22Rv1 (cell line): ENCODE data around the gene CCER1.

Experiments used
- H3K27ac ChIP-seq: fragments of 450-650 bp; 2 replicates; pipeline ENCODE4 v1.5.1; 2017
- CTCF ChIP-seq: fragments of 450-650 bp; IDR thresholded peaks from 2 replicates; pipeline ENCODE4 v1.5.1; 2017; ENCODE audit warnings: mild to moderate bottlenecking
- ZFX ChIP-seq: fragments of 450-650 bp; IDR thresholded peaks from 2 replicates; pipeline ENCODE4 v1.6.1; 2017; ENCODE audit warnings: antibody characterized with exemption, borderline replicate concordance

CCER1 gene

DNA sequence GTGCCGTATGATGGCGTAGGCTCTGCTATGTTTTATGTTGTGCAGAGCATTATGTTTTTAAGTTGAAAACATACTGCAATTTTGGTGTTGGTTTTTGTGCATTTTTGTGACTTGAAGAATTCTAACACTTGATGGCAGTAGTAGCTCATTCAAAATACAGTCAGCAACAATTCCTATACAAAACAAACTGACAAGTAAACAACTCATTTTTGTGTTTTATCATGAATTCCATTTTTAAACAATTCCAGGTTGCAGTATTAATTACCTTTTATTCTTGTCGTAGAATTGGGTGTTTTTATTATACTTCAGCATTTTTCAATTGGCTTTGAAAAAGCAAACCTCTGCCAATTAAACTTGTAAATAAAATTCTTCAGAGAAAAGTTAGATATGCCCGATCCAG is 4.1 kb upstream of the CCER1 start:
- TF ChIP-seq CTCF (no peak), ZFX (no peak)
- no peak overlapping the region for H3K27ac ChIP-seq

DNA sequence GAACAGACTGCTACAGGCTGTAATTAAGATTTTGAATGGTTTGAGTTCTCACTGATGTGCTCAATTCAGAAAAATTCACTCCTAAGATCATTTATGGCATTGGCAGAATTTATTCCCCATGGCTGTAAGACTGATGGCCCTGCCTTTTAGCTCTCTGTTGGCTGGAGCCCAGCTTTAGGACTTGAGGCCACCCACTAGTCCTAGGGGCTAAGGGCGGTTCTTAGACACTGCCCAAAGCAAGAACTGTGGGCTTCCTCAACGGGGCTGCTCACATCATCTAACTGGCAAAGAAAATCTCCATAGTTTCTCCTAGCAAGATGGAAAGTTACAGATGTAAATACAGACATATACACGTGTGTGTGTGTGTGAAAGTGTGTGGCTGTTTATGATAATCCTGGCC is 3.4 kb upstream of the CCER1 start:
- no peak for TF ChIP-seq CTCF
- TF ChIP-seq ZFX = no peak
- H3K27ac ChIP-seq = no peak overlapping the region

DNA sequence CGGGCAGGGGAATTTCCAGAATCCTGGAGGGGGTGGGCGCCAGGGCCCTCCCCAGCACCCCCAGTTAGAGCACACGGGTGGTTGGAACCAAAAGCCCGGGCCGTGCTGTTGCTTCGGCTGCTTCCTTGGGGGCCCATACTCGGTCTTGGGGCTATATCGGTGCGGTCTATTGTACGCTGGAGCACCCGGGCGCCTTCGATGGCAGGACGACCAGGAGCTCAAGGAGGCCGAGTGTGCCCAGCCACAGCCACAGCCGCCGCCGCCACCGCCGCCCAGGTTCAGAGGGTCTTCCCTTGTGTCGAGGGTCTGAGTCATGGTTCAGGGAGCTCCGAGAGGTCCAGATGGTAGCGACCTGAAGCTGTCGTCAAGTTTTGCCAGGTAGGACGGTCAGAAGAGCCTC is 548 bp downstream of the CCER1 start:
- TF ChIP-seq CTCF = no peak
- TF ChIP-seq ZFX = no peak
- H3K27ac ChIP-seq = no peak overlapping the region

DNA sequence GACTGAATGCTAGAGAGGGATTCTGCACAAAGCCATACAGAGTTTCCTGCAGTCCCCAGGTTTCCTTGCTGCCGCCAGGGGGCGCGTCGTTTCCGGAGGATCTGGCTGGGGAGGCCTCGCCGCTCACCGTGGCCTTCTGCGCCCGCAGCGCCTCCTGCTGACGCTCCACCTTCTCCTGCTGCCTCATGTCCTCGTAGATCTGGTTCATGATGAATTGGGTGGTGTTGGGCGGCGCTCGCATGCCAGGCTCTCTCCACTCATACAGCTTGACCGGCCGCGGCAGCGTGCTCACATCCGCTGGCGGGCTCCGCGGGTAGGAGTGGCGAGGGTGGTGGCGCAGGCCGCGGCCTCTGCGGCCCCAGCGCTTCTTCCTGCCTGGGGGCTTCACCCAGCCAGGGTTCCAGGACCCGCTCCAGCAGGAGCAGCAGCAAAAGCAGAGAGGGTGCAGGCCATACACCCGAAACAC is 987 bp downstream of the CCER1 start:
- no peak for TF ChIP-seq ZFX
- peak; percentile 91 for TF ChIP-seq CTCF
- no peak overlapping the region for H3K27ac ChIP-seq

DNA sequence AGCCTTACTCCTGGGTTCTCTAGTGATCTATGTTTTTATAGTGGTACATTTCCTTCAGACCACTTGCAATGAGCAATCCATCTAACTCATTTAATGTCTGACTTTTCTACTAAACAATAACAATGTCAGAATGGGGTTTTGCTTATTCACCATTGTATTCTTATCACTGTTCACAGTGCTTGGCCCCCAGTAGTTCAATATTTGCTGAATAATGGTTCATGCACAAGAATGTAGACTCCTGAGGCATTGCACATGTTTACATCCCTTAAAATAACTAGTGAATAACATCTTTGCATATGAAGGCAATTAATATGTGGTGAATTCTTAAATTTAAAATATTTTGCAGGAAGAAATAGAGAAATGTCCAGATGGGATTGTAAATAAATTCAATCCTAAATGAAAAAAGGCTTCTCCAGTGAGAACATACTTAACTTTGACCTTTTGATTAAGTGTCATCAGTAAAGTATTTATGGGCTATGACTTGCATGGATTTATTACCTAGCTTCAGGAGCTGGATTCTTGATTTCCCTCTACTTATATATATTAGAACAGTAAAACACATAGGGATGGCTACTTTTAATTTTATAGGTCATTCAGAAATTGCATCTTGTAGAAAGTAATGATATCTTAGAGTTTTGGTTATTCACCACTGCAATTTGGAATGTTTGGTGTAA is 3.4 kb downstream of the CCER1 start:
- TF ChIP-seq CTCF (no peak), ZFX (no peak)
- no peak overlapping the region for H3K27ac ChIP-seq

DNA sequence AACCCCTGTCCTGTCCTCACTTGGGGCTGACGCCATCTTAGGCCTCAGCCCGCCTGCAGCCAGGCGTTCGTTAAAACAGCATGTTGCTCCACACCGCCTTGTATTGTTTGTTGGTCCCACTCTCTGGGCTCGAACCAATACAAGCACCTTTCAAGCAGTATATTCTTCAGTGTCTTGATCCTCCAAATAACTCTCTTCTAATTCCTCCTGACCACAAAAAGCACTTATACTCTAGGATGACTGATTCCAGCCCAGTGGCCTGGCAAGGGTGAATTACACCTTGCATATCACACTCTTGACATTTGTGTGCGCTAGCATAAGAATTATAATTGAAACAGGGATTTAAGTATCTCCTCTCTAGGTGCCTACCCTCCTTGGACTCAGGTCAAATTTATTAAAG is 7.1 kb downstream of the CCER1 start:
- TF ChIP-seq CTCF (no peak), ZFX (no peak)

GRCh38 chr12:90945070-90945649 is 9.8 kb downstream of the CCER1 start:
- TF ChIP-seq ZFX = no peak
- peak; percentile 93 for TF ChIP-seq CTCF

More for the DNA sequence above, 7.1 kb downstream of the CCER1 start:
- no peak overlapping the region for H3K27ac ChIP-seq

More at GRCh38 chr12:90945070-90945649, 9.8 kb downstream of the CCER1 start:
- H3K27ac ChIP-seq = no peak overlapping the region
